ENCODE results near the gene PRSS27.

The PRSS27 gene

GRCh38 chr16:2751577-2752034 is 31.6 kb upstream of the PRSS27 start:
- no peak for DNase-seq (ENCODE audit: low read depth)

GRCh38 chr16:2749936-2750335 is 29.9 kb upstream of the PRSS27 start:
- no peak for DNase-seq (ENCODE audit: low read depth)

- DNase-seq (ENCODE audit: low read depth) = no peak
Observed at GRCh38 chr16:2749476-2749875, 29.5 kb upstream of the PRSS27 start.

- DNase-seq (ENCODE audit: low read depth) = no peak
Observed at GRCh38 chr16:2748757-2749455, 28.9 kb upstream of the PRSS27 start.

GRCh38 chr16:2745961-2746360 is 25.9 kb upstream of the PRSS27 start:
- DNase-seq (ENCODE audit: low read depth) = no peak

GRCh38 chr16:2745116-2745890 is 25.3 kb upstream of the PRSS27 start:
- DNase-seq (ENCODE audit: low read depth) = no peak

- no peak for DNase-seq (ENCODE audit: low read depth)
Observed at GRCh38 chr16:2744711-2745110, 24.7 kb upstream of the PRSS27 start.

GRCh38 chr16:2743007-2743810 is 23.2 kb upstream of the PRSS27 start:
- DNase-seq (ENCODE audit: low read depth) = no peak

GRCh38 chr16:2742323-2743006 is 22.4 kb upstream of the PRSS27 start:
- no peak for DNase-seq (ENCODE audit: low read depth)

- no peak for DNase-seq (ENCODE audit: low read depth)
Observed at GRCh38 chr16:2741168-2741567, 21.1 kb upstream of the PRSS27 start.

- no peak for DNase-seq (ENCODE audit: low read depth)
Observed at GRCh38 chr16:2740476-2740875, 20.5 kb upstream of the PRSS27 start.

- no peak for DNase-seq (ENCODE audit: low read depth)
Observed at GRCh38 chr16:2739625-2740430, 19.8 kb upstream of the PRSS27 start.

GRCh38 chr16:2738615-2739014 is 18.6 kb upstream of the PRSS27 start:
- DNase-seq (ENCODE audit: low read depth) = no peak

GRCh38 chr16:2737895-2738418 is 17.9 kb upstream of the PRSS27 start:
- DNase-seq (ENCODE audit: low read depth) = no peak

GRCh38 chr16:2737238-2737605 is 17.2 kb upstream of the PRSS27 start:
- DNase-seq (ENCODE audit: low read depth) = no peak

GRCh38 chr16:2736476-2737237 is 16.6 kb upstream of the PRSS27 start:
- no peak for DNase-seq (ENCODE audit: low read depth)

- DNase-seq (ENCODE audit: low read depth) = no peak
Observed at GRCh38 chr16:2734844-2735515, 15.0 kb upstream of the PRSS27 start.

- no peak for DNase-seq (ENCODE audit: low read depth)
Observed at GRCh38 chr16:2728034-2728433, 8.0 kb upstream of the PRSS27 start.

GRCh38 chr16:2726923-2727322 is 6.9 kb upstream of the PRSS27 start:
- no peak for DNase-seq (ENCODE audit: low read depth)

All from activated gamma-delta T cell treated with anti-CD3 and anti-CD28 coated beads, Interleukin-2, amount 50 U/mL, for 16 hours (primary cell).